ENCODE results near the gene NISCH. TPM values are rescaled to one million over a fixed set of nuclear protein-coding genes. Genes with fewer than 3 reads are reported as not detected.

Gene NISCH
- total RNA-seq, 1 experiment from 2014 or later, result 63.4 TPM

GRCh38 chr3:52479877-52480575 is 24.6 kb downstream of the NISCH start:
- Histone ChIP-seq H3K27me3 (ENCODE audit: control insufficient read depth, insufficient read depth, low read length) (no peaks in the 10 kb centered on the region), H3K9me3 (ENCODE audit: control insufficient read depth, insufficient read depth, low read depth, low read length) (no peaks in the 10 kb centered on the region), H3K27ac (ENCODE audit: low read length) (no peak overlapping the region), H3K4me1 (ENCODE audit: control insufficient read depth, insufficient read depth, low read length) (no peaks in the 10 kb centered on the region), H3K36me3 (ENCODE audit: control insufficient read depth, insufficient read depth, low read length) (no peaks in the 10 kb centered on the region), H3K4me3 (ENCODE audit: low read depth in 2 of 2, low read length in 2 of 2) (no peak overlapping the region)
- no peak for DNase-seq (ENCODE audit: low read depth, low spot score)
- in situ Hi-C loops (cut with HindIII; ENCODE audit: low pct_unique_long_range_greater_than_20kb, low sequenced_read_pairs) (no loop called here), intact Hi-C loops (cut with micrococcal nuclease; ENCODE audit: unreplicated experiment) (no loop called here)
- ChIA-PET POLR2A (interaction anchor here (0.6 kb wide), 1 partner anchor 332 kb away, joined by 4 read pairs; no protein-coding TSS in a partner anchor), CTCF (no interaction called here)
- ATAC-seq, result no peak
- BruUV-seq (replicated peaks), result no TSS peak
- TF ChIP-seq SIN3A (IDR thresholded peaks at IDR 0.05; ENCODE audit: borderline replicate concordance, insufficient read depth, low read depth, low read length) (no peak), CTCF (IDR thresholded peaks at IDR 0.05) (no peak), TCF7L2 (IDR thresholded peaks at IDR 0.05; ENCODE audit: low read depth, low read length) (no peak), POLR2AphosphoS5 (IDR thresholded peaks at IDR 0.05; ENCODE audit: low read depth, low read length) (no peak)
- TF ChIP-seq, protein P1, sequence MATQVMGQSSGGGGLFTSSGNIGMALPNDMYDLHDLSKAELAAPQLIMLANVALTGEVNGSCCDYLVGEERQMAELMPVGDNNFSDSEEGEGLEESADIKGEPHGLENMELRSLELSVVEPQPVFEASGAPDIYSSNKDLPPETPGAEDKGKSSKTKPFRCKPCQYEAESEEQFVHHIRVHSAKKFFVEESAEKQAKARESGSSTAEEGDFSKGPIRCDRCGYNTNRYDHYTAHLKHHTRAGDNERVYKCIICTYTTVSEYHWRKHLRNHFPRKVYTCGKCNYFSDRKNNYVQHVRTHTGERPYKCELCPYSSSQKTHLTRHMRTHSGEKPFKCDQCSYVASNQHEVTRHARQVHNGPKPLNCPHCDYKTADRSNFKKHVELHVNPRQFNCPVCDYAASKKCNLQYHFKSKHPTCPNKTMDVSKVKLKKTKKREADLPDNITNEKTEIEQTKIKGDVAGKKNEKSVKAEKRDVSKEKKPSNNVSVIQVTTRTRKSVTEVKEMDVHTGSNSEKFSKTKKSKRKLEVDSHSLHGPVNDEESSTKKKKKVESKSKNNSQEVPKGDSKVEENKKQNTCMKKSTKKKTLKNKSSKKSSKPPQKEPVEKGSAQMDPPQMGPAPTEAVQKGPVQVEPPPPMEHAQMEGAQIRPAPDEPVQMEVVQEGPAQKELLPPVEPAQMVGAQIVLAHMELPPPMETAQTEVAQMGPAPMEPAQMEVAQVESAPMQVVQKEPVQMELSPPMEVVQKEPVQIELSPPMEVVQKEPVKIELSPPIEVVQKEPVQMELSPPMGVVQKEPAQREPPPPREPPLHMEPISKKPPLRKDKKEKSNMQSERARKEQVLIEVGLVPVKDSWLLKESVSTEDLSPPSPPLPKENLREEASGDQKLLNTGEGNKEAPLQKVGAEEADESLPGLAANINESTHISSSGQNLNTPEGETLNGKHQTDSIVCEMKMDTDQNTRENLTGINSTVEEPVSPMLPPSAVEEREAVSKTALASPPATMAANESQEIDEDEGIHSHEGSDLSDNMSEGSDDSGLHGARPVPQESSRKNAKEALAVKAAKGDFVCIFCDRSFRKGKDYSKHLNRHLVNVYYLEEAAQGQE (IDR thresholded peaks at IDR 0.05; ENCODE audit: insufficient read depth in 1 of 2, low read depth in 2 of 2, low read length in 1 of 2), result no peak

DNA sequence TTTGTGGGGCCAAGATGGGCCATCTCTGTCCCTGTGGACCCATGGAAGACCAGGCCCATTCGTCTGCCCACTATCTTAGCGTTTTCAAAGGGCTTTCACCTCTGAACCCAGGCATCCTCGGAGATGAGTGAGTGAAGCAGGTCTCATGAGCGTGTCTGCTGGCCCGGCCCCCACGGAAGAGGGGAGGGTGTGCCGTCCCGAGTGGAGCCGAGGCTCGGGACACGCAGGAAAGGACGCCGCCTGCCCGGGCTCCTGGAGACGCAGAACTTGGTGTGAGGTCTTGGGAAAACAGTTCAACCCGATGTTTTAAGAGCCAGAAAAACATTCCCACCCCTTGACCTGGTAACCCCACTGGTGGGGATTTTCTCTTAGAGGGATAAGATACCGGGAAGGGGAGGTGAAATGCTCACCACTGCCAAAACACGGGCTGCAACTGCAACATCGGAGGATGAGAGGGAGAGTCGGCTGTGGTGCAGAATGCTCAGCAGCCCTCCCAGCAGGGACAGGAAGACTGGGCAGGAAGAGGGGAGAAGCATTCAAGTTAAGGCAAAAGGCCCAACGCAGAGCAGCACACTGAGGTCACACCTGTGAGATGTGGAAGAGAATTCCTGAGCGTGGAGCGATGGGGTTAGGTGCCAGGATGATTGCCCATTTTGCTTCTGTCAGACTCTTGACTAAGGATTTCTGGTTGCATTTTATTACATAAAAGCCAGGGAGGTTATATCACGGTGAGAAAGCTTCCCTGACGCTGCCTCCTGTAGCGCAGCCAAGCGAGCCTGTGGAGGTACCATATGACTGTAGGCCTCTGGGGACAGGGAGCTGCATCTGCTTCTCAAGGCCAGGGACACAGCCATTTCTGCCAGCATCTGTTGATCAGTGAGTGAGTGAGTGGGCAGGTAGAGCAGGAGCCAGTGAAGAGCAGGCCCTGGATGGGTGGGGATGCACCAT is 25.6 kb downstream of the NISCH start:
- in situ Hi-C loops (cut with HindIII; ENCODE audit: low pct_unique_long_range_greater_than_20kb, low sequenced_read_pairs) (no loop called here), intact Hi-C loops (cut with micrococcal nuclease; ENCODE audit: unreplicated experiment) (no loop called here)
- CTCF ChIA-PET, result no interaction called here
- DNase-seq (ENCODE audit: low read depth, low spot score) (no peak), ATAC-seq (no peak)
- Histone ChIP-seq H3K27ac (ENCODE audit: low read length) (no peak overlapping the region), H3K4me3 (ENCODE audit: low read depth in 2 of 2, low read length in 2 of 2) (no peak overlapping the region), H3K36me3 (ENCODE audit: control insufficient read depth, insufficient read depth, low read length) (no peaks in the 10 kb centered on the region), H3K27me3 (ENCODE audit: control insufficient read depth, insufficient read depth, low read length) (no peaks in the 10 kb centered on the region), H3K4me1 (ENCODE audit: control insufficient read depth, insufficient read depth, low read length) (no peaks in the 10 kb centered on the region), H3K9me3 (ENCODE audit: control insufficient read depth, insufficient read depth, low read depth, low read length) (no peaks in the 10 kb centered on the region)
- BruUV-seq (replicated peaks), result no TSS peak
- POLR2A ChIA-PET, result no interaction called here
- TF ChIP-seq, protein P1 (IDR thresholded peaks at IDR 0.05; ENCODE audit: insufficient read depth in 1 of 2, low read depth in 2 of 2, low read length in 1 of 2), result no peak
- TF ChIP-seq TCF7L2 (IDR thresholded peaks at IDR 0.05; ENCODE audit: low read depth, low read length), result no peak
- no peak for TF ChIP-seq SIN3A (IDR thresholded peaks at IDR 0.05; ENCODE audit: borderline replicate concordance, insufficient read depth, low read depth, low read length)
- no peak for TF ChIP-seq POLR2AphosphoS5 (IDR thresholded peaks at IDR 0.05; ENCODE audit: low read depth, low read length)
- no peak for TF ChIP-seq CTCF (IDR thresholded peaks at IDR 0.05)

Measured in Panc1 (cell line).